NCI-H1694 treated with DMSO at 0.1 percent for 48 hours (cell line): ENCODE measurements around the gene FST.

Source experiments
- DNase-seq: peaks from one replicate; lab custom pipeline; 2025; lab: John Stamatoyannopoulos, UW

Gene FST

GRCh38 chr5:53473633-53474032 is 6.8 kb upstream of the FST start:
- DNase-seq, result no peak

GRCh38 chr5:53475320-53475719 is 5.1 kb upstream of the FST start:
- DNase-seq, result no peak

- no peak for DNase-seq
Observed at GRCh38 chr5:53476019-53476418, 4.4 kb upstream of the FST start.

GRCh38 chr5:53476531-53477480 is 3.6 kb upstream of the FST start:
- no peak for DNase-seq

GRCh38 chr5:53478411-53479044 is 1.9 kb upstream of the FST start:
- DNase-seq, result peak; percentile 87

- DNase-seq, result peak; percentile 22
Observed at GRCh38 chr5:53479045-53479589, 1.3 kb upstream of the FST start.

- no peak for DNase-seq
Observed at GRCh38 chr5:53479590-53480415, 626 bp upstream of the FST start.

- DNase-seq, result no peak
Observed at GRCh38 chr5:53481159-53481886, 894 bp downstream of the FST start.

- DNase-seq, result no peak
Observed at GRCh38 chr5:53481887-53482716, 1.7 kb downstream of the FST start.

- no peak for DNase-seq
Observed at GRCh38 chr5:53482717-53483638, 2.5 kb downstream of the FST start.

- DNase-seq, result no peak
Observed at GRCh38 chr5:53487436-53487835, 7.0 kb downstream of the FST start.

- DNase-seq, result no peak
Observed at GRCh38 chr5:53488195-53488722, 7.8 kb downstream of the FST start.

GRCh38 chr5:53490747-53491146 is 10.3 kb downstream of the FST start:
- DNase-seq, result peak; percentile 22

GRCh38 chr5:53501054-53501453 is 20.6 kb downstream of the FST start:
- DNase-seq, result no peak

- DNase-seq, result no peak
Observed at GRCh38 chr5:53503562-53504218, 23.3 kb downstream of the FST start.

- DNase-seq, result no peak
Observed at GRCh38 chr5:53507013-53507412, 26.6 kb downstream of the FST start.

GRCh38 chr5:53508125-53508524 is 27.7 kb downstream of the FST start:
- no peak for DNase-seq

- no peak for DNase-seq
Observed at GRCh38 chr5:53512539-53512938, 32.1 kb downstream of the FST start.

GRCh38 chr5:53515988-53516387 is 35.6 kb downstream of the FST start:
- no peak for DNase-seq
